Heart left ventricle (tissue), 16 donors: ENCODE data around the gene ABR. TPM values are rescaled to one million over a fixed set of nuclear protein-coding genes. Genes with fewer than 3 reads are reported as not detected.

Experiments
- ATAC-seq, 4 donors: fragments of 200-7000 bp; cut with Tn5 transposase; one replicate each; pipeline ENCODE4 v1.9.1; 2020 to 2022; ENCODE audit warnings: moderate library complexity in 4 of 4, mild to moderate bottlenecking in 3 of 4, moderate number of reproducible peaks in 1 of 4
- DNase-seq, 5 donors: peaks; one replicate each; pipeline ENCODE4 v3.0.0-alpha.2; 2020
- H3K27ac ChIP-seq, 12 donors: fragments of 200-600 bp; sonication (generic) in 4 of 12; one replicate each; pipeline versions ENCODE4 v1.5.0 to v1.8.0; 2016 to 2022; ENCODE audit warnings: mild to moderate bottlenecking in 2 of 12
- H3K27me3 ChIP-seq, 9 donors: fragments of 200-600 bp; sonication (generic) in 2 of 9; one replicate each; pipeline versions ENCODE4 v1.5.1 to v1.8.0; 2016 to 2022; ENCODE audit warnings: mild to moderate bottlenecking in 3 of 9
- H3K36me3 ChIP-seq, 9 donors: fragments of 200-600 bp; sonication (generic) in 2 of 9; one replicate each; pipeline versions ENCODE4 v1.5.0 to v1.8.0; 2018 to 2022; ENCODE audit warnings: mild to moderate bottlenecking in 2 of 9
- H3K4me1 ChIP-seq, 12 donors: fragments of 200-600 bp; sonication (generic) in 4 of 12; one replicate each; pipeline versions ENCODE4 v1.5.0 to v1.8.0; 2016 to 2022; ENCODE audit warnings: mild to moderate bottlenecking in 3 of 12
- H3K4me3 ChIP-seq, 12 donors: fragments of 200-600 bp; sonication (generic) in 4 of 12; one replicate each; pipeline versions ENCODE4 v1.5.0 to v1.8.0; 2017 to 2022; ENCODE audit warnings: mild to moderate bottlenecking in 9 of 12, moderate library complexity in 4 of 12
- H3K9me3 ChIP-seq, 12 donors: fragments of 200-600 bp; sonication (generic) in 4 of 12; one replicate each; pipeline versions ENCODE4 v1.5.0 to v1.8.0; 2016 to 2022; ENCODE audit warnings: mild to moderate bottlenecking in 1 of 12
- CTCF ChIP-seq, 12 donors: fragments of 200-600 bp; sonication (generic) in 4 of 12; IDR thresholded peaks; one replicate each; pipeline versions ENCODE4 v1.5.0 to v1.8.0; 2018 to 2022; ENCODE audit warnings: antibody characterized with exemption in 12 of 12, mild to moderate bottlenecking in 5 of 12
- POLR2A ChIP-seq, 2 donors: fragments of 450-650 bp; IDR thresholded peaks; one replicate each; pipeline ENCODE4 v1.6.1; 2017; ENCODE audit warnings: antibody characterized with exemption in 2 of 2, mild to moderate bottlenecking in 2 of 2, moderate library complexity in 2 of 2
- WGBS, 4 donors: extraction: QIAGEN DNeasy Blood & Tissue Kit in 2 of 4; methylation state at CpG; one replicate each; pipeline versions ENCODE4 v1.1.5 to v1.1.7; 2013 to 2018; 5-methylcytosine and 5-hydroxymethylcytosine counted together
- intact Hi-C, 10 donors: fragments of 100-400 bp; cut with DNase I; formaldehyde crosslinking; loops; one replicate each; pipeline versions ENCODE4 v1.11.1 to v1.14.2; 2022
- polyA plus RNA-seq, 2 donors: library from polyadenylated mRNA; stranded (reverse); fragments of 200-250 nt; gene quantifications; one replicate each; pipeline ENCODE4 v1.2.3, GENCODE V29; 2013
- total RNA-seq, 9 donors: library from RNA; depleted of rRNA in 2 of 9; stranded (reverse); fragments of >200 nt in 2 of 9; fragmentation: NEBNext Ultra II Directional in 3 of 9; extraction: Animal tissue kit (Norgen Biotek cat#: 25700) in 3 of 9; gene quantifications; one replicate each; pipeline versions ENCODE4 v1.1.0 to v1.2.4, GENCODE V29; 2016 to 2023
- donor health status: ischemic (EF 13 %, LVEDD 7.1; RV severe dilation, severe dysfunction).
- donor health status: healthy with polysubstance abuse.
- donor health status: DM: no; HTN: yes; CAD: no.
- donor health status: DM: no; HTN: no; CAD: no.
- donor health status: ischemic (EF 25% LVEDD 6.9; RV normal size, moderate dysfunction).
- donor health status: ischemic (EF 25% LVEDD 5.7; RV mildly dilated, moderate dysfunction).
- donor health status: healthy.
- donor health status: DM: yes; HTN: yes; CAD: no.
- donor health status: ischemic (EF 35%, LVEDD 5.7; RV mildly dilated, moderate dysfunction).
- donor health status: nonischemic (EF 11% LVEDD 7.7; RV severe dilation, severe dysfunction).
- donor health status: DM: yes; HTN: yes; CAD: no.
- donor health status: PGD.
- donor health status: ischemic (EF 29% LVEDD 5.4; RV normal size, mild dysfunction).
- donor health status: nonischemic (EF 23%, LVEDD 6.1; RV moderate dilation, normal function).

ABR gene
- total and polyA plus RNA-seq, 11 donors = 64.5 to 171 (median 149) TPM

- Histone ChIP-seq H3K27me3 (no peaks in the 10 kb centered on the region), H3K9me3 (peaks cover 0 to 3% (median 0%) of the 10 kb centered on the region in 12 donors), H3K4me1 (peaks cover 0 to 45% (median 20%) of the 10 kb centered on the region in 12 donors), H3K36me3 (peaks cover 0 to 13% (median 0%) of the 10 kb centered on the region in 9 donors), H3K4me3 (no peak overlapping the region), H3K27ac (peak overlapping the region in 1 of 12 donors; percentile 18)
- ATAC-seq (no peak), DNase-seq (peak in 2 of 5 donors; percentile 17 to 21)
- no peak for TF ChIP-seq POLR2A (IDR thresholded peaks at IDR 0.05)
- TF ChIP-seq CTCF (IDR thresholded peaks at IDR 0.05) = no peak
- intact Hi-C loops = loop anchor here in 6 of 10 donors (1.0 to 10.0 kb wide), 8 partner anchors 22 to 210 kb away; no protein-coding TSS in a partner anchor
- WGBS, 4 donors = 91 to 95% (median 92%) methylated on average over 38 to 53 of the region's 53 CpGs
Measured at GRCh38 chr17:1124896-1125787, 54.6 kb downstream of the ABR start.

GRCh38 chr17:1123921-1124715, 55.7 kb downstream of the ABR start:
- H3K36me3 ChIP-seq = peaks cover 0 to 13% (median 0%) of the 10 kb centered on the region in 9 donors
- 77 to 81% (median 79%) methylated on average over 27 of the region's 27 CpGs for WGBS, 4 donors
- intact Hi-C loops = loop anchor here (1.0 to 10.0 kb wide), 9 partner anchors 23 to 211 kb away; no protein-coding TSS in a partner anchor
- peaks cover 0 to 3% (median 0%) of the 10 kb centered on the region in 12 donors for H3K9me3 ChIP-seq
- peak in 1 of 5 donors; percentile 32 for DNase-seq
- H3K4me3 ChIP-seq = no peak overlapping the region
- no peaks in the 10 kb centered on the region for H3K27me3 ChIP-seq
- H3K27ac ChIP-seq = peak overlapping the region in 2 of 12 donors; percentile 63 to 68
- H3K4me1 ChIP-seq = peaks cover 0 to 45% (median 20%) of the 10 kb centered on the region in 12 donors
- TF ChIP-seq POLR2A (IDR thresholded peaks at IDR 0.05) = no peak
- TF ChIP-seq CTCF (IDR thresholded peaks at IDR 0.05) = no peak
- no peak for ATAC-seq

- no peak for TF ChIP-seq CTCF (IDR thresholded peaks at IDR 0.05)
- TF ChIP-seq POLR2A (IDR thresholded peaks at IDR 0.05) = no peak
- no peak for ATAC-seq
- H3K36me3 ChIP-seq = peaks cover 0 to 13% (median 0%) of the 10 kb centered on the region in 9 donors
- 59 to 74% (median 69%) methylated on average over 19 to 24 of the region's 24 CpGs for WGBS, 4 donors
- intact Hi-C loops = loop anchor here in 9 of 10 donors (1.0 to 10.0 kb wide), 8 partner anchors 23 to 211 kb away; no protein-coding TSS in a partner anchor
- H3K9me3 ChIP-seq = peaks cover 0 to under 1% (median 0%) of the 10 kb centered on the region in 12 donors
- H3K27me3 ChIP-seq = no peaks in the 10 kb centered on the region
- no peak overlapping the region for H3K4me3 ChIP-seq
- DNase-seq = peak in 1 of 5 donors; percentile 24
- peak overlapping the region in 9 of 12 donors; percentile 5 to 81 (median 63) for H3K27ac ChIP-seq
- H3K4me1 ChIP-seq = peaks cover 0 to 45% (median 20%) of the 10 kb centered on the region in 12 donors
Measured at GRCh38 chr17:1123393-1123831, 56.4 kb downstream of the ABR start.
